HepG2 (cell line): ENCODE measurements around the gene CARD9. TPM values are rescaled to one million over a fixed set of nuclear protein-coding genes. Genes with fewer than 3 reads are reported as not detected.
A peak's percentile ranks its signal among the peaks of the same experiment; 100 is the strongest.

Experiments
- CREM ChIP-seq, 2 experiments: sonication (generic) in 1 of 2; formaldehyde crosslinking in 1 of 2; IDR thresholded peaks; 2 replicates each; pipeline versions ENCODE4 v1.4.0 to v1.6.1; 2016 to 2020; ENCODE audit warnings: antibody characterized with exemption in 1 of 2, mild to moderate bottlenecking in 1 of 2, missing genetic modification reagents in 1 of 2
- GLMP ChIP-seq: sonication (generic); formaldehyde crosslinking; IDR thresholded peaks from 2 replicates; pipeline ENCODE4 v1.9.0; 2021; ENCODE audit warnings: missing genetic modification reagents, mild to moderate bottlenecking, borderline replicate concordance
- MZF1 ChIP-seq: sonication (generic); formaldehyde crosslinking; IDR thresholded peaks from 2 replicates; pipeline ENCODE4 v1.8.1; 2023; ENCODE audit warnings: mild to moderate bottlenecking, missing genetic modification reagents, borderline replicate concordance
- NCOR1 ChIP-seq: fragments of 200-600 bp; sonication (generic); IDR thresholded peaks from 2 replicates; pipeline ENCODE4 v1.7.0; 2017; ENCODE audit warnings: antibody characterized with exemption, low read length, borderline replicate concordance
- NFKBIZ ChIP-seq: IDR thresholded peaks from 2 replicates; pipeline ENCODE4 v1.6.1; 2018; ENCODE audit warnings: missing genetic modification reagents, missing compliant biosample characterization
- PHF8 ChIP-seq: sonication (generic); formaldehyde crosslinking; IDR thresholded peaks from 2 replicates; pipeline ENCODE4 v1.5.0; 2020; ENCODE audit warnings: missing genetic modification reagents
- RBAK ChIP-seq: sonication (generic); formaldehyde crosslinking; IDR thresholded peaks from 2 replicates; pipeline ENCODE4 v1.5.1; 2020; ENCODE audit warnings: mild to moderate bottlenecking, missing genetic modification reagents
- RELA ChIP-seq: sonication (generic); formaldehyde crosslinking; IDR thresholded peaks from 2 replicates; pipeline ENCODE4 v1.4.0; 2020; ENCODE audit warnings: missing genetic modification reagents
- SIX4 ChIP-seq: sonication (generic); formaldehyde crosslinking; IDR thresholded peaks from 2 replicates; pipeline ENCODE4 v1.4.0; 2020; ENCODE audit warnings: missing genetic modification reagents
- ZBTB7A ChIP-seq: sonication (generic); formaldehyde crosslinking; IDR thresholded peaks from 2 replicates; pipeline ENCODE4 v1.8.0; 2022; ENCODE audit warnings: mild to moderate bottlenecking, missing genetic modification reagents
- ZEB1 ChIP-seq: IDR thresholded peaks from 2 replicates; pipeline ENCODE4 v1.6.1; 2012; ENCODE audit warnings: mild to moderate bottlenecking, low read depth, inconsistent platforms; ENCODE audit not compliant: insufficient replicate concordance
- ZFAT ChIP-seq: sonication (generic); formaldehyde crosslinking; conservative IDR thresholded peaks from 2 replicates; pipeline ENCODE4 v1.8.1; 2023; ENCODE audit warnings: missing genetic modification reagents, inconsistent platforms
- ZFP36L2 ChIP-seq: sonication (generic); formaldehyde crosslinking; IDR thresholded peaks from 2 replicates; pipeline ENCODE4 v1.4.0; 2020; ENCODE audit warnings: missing genetic modification reagents
- ZNF124 ChIP-seq: sonication (generic); formaldehyde crosslinking; IDR thresholded peaks from 2 replicates; pipeline ENCODE4 v1.4.0; 2020; ENCODE audit warnings: missing genetic modification reagents
- ZNF577 ChIP-seq: sonication (generic); formaldehyde crosslinking; IDR thresholded peaks from 2 replicates; pipeline ENCODE4 v1.4.0; 2020; ENCODE audit warnings: mild to moderate bottlenecking, low read depth, missing genetic modification reagents, borderline replicate concordance
- ZNF7 ChIP-seq: IDR thresholded peaks from 2 replicates; pipeline ENCODE4 v1.6.1; 2016; ENCODE audit warnings: missing biosample characterization, missing genetic modification reagents
- ZNF724P ChIP-seq: sonication (generic); formaldehyde crosslinking; IDR thresholded peaks from 2 replicates; pipeline ENCODE4 v1.8.0; 2022; ENCODE audit warnings: missing genetic modification reagents, borderline replicate concordance
- polyA plus RNA-seq, 8 experiments: library from polyadenylated mRNA; depleted of rRNA in 3 of 8; stranded (reverse) in 7 of 8; unstranded in 1 of 8; fragments of >200 nt; fragmentation: Illumina TruSeq in 4 of 8; extraction: Trizol in 4 of 8; gene quantifications; 2 replicates each; pipeline versions ENCODE4 v1.2.1 to v1.2.3, GENCODE V29; 2011 to 2016; ENCODE audit warnings: low read depth in 4 of 8, missing spikeins in 1 of 8, mixed read lengths in 1 of 8; ENCODE audit not compliant: insufficient read depth in 1 of 8
- total RNA-seq, 5 experiments: library from RNA; depleted of rRNA; stranded (reverse); fragments of >200 nt; fragmentation: Illumina TruSeq; extraction: Trizol; gene quantifications; 2 replicates each; pipeline ENCODE4 v1.2.3, GENCODE V29; 2016; ENCODE audit warnings: low read depth in 1 of 5
- TF ChIP-seq, protein P1 (sequence below), 2 experiments: sonication (generic) in 1 of 2; formaldehyde crosslinking in 1 of 2; IDR thresholded peaks; 2 replicates each; pipeline versions ENCODE4 v1.5.1 to v1.6.1; 2011 to 2020; ENCODE audit warnings: borderline replicate concordance in 1 of 2, low read depth in 1 of 2, low read length in 1 of 2, mild to moderate bottlenecking in 1 of 2, missing genetic modification reagents in 1 of 2, moderate library complexity in 1 of 2
- TF ChIP-seq, protein P2 (sequence below): sonication (generic); formaldehyde crosslinking; IDR thresholded peaks from 2 replicates; pipeline ENCODE4 v1.4.0; 2020; ENCODE audit warnings: mild to moderate bottlenecking, low read depth, missing genetic modification reagents
- TF ChIP-seq, protein P3 (sequence below): sonication (generic); formaldehyde crosslinking; IDR thresholded peaks from 2 replicates; pipeline ENCODE4 v1.4.0; 2020; ENCODE audit warnings: missing genetic modification reagents
- TF ChIP-seq, protein P4 (sequence below): sonication (generic); formaldehyde crosslinking; IDR thresholded peaks from 2 replicates; pipeline ENCODE4 v1.5.0; 2020; ENCODE audit warnings: missing genetic modification reagents, mild to moderate bottlenecking, borderline replicate concordance

Gene CARD9
- total and polyA plus RNA-seq, 2 of the 13 experiments (the other 11 are each of a cell fraction or from before 2014, with no cell fraction given) = 3.3 to 7.4 TPM

DNA sequence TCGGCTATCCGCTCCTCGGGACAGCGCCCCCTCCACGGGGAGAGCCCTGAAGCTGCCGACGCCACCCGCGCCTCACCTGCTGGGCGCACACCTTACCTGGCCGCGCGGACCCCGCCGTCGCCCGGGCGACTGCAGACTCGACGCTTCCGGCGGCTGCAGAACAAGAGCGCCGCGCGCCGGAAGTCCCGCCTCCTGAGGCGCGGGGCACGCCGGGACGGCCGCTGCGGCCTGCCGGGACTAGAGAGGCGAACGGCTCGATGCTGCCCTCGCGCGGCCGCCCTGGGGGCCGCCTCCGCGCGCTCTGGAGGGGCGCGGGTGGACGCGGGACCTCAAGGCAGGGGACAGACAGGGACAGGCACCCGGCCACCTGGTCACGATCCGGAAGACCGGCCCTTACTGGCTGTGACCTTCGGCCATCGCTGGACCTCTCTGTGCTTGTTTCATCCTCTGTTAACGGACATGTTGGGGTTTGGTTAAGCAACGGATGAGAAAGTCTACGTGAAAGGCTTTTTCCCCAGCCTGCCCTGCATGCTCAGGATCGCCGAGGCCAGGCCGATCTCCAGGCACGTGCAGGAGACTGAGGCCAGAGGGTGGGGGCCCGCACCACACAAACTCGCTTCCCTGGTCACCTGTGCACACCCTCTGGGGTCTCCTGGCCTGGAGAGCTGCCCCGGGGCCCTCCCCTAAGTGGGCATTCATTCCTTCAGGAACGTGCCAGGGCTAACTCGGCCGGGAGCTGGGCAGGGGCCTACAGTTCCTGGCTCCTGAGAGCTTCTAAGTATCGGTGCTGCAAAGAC, 26.8 kb upstream of the CARD9 start, which contains the start of gene SNAPC4 (continued):
- TF ChIP-seq, protein P1, sequence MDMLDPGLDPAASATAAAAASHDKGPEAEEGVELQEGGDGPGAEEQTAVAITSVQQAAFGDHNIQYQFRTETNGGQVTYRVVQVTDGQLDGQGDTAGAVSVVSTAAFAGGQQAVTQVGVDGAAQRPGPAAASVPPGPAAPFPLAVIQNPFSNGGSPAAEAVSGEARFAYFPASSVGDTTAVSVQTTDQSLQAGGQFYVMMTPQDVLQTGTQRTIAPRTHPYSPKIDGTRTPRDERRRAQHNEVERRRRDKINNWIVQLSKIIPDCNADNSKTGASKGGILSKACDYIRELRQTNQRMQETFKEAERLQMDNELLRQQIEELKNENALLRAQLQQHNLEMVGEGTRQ (IDR thresholded peaks at IDR 0.05; ENCODE audit: low read depth, low read length) = no peak
- TF ChIP-seq, protein P1 (CRISPR knock-in tag; IDR thresholded peaks at IDR 0.05; ENCODE audit: borderline replicate concordance) = no peak
- TF ChIP-seq ZBTB7A (CRISPR knock-in tag) (peak; percentile 72), ZNF577 (CRISPR knock-in tag) (no peak), ZNF124 (CRISPR knock-in tag) (no peak), ZNF724P (no peak), SIX4 (CRISPR knock-in tag) (no peak), GLMP (CRISPR knock-in tag) (no peak), RELA (CRISPR knock-in tag) (no peak), ZNF7 (CRISPR knock-in tag) (no peak), ZFAT (no peak), RBAK (CRISPR knock-in tag) (no peak), NFKBIZ (peak; percentile 45; the same call in 1 of the 2 replicates), NCOR1 (no peak), CREM (IDR thresholded peaks at IDR 0.05) (no peak), CREM (CRISPR knock-in tag; IDR thresholded peaks at IDR 0.05) (no peak), ZEB1 (peak; percentile 50), PHF8 (CRISPR knock-in tag) (peak; percentile 78), MZF1 (CRISPR knock-in tag) (no peak), ZFP36L2 (no peak)
- TF ChIP-seq, protein P2, sequence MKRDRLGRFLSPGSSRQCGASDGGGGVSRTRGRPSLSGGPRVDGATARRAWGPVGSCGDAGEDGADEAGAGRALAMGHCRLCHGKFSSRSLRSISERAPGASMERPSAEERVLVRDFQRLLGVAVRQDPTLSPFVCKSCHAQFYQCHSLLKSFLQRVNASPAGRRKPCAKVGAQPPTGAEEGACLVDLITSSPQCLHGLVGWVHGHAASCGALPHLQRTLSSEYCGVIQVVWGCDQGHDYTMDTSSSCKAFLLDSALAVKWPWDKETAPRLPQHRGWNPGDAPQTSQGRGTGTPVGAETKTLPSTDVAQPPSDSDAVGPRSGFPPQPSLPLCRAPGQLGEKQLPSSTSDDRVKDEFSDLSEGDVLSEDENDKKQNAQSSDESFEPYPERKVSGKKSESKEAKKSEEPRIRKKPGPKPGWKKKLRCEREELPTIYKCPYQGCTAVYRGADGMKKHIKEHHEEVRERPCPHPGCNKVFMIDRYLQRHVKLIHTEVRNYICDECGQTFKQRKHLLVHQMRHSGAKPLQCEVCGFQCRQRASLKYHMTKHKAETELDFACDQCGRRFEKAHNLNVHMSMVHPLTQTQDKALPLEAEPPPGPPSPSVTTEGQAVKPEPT = peak; percentile 27; the same call in 1 of the 2 replicates
- TF ChIP-seq, protein P3, sequence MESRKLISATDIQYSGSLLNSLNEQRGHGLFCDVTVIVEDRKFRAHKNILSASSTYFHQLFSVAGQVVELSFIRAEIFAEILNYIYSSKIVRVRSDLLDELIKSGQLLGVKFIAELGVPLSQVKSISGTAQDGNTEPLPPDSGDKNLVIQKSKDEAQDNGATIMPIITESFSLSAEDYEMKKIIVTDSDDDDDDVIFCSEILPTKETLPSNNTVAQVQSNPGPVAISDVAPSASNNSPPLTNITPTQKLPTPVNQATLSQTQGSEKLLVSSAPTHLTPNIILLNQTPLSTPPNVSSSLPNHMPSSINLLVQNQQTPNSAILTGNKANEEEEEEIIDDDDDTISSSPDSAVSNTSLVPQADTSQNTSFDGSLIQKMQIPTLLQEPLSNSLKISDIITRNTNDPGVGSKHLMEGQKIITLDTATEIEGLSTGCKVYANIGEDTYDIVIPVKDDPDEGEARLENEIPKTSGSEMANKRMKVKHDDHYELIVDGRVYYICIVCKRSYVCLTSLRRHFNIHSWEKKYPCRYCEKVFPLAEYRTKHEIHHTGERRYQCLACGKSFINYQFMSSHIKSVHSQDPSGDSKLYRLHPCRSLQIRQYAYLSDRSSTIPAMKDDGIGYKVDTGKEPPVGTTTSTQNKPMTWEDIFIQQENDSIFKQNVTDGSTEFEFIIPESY = no peak
- TF ChIP-seq, protein P4, sequence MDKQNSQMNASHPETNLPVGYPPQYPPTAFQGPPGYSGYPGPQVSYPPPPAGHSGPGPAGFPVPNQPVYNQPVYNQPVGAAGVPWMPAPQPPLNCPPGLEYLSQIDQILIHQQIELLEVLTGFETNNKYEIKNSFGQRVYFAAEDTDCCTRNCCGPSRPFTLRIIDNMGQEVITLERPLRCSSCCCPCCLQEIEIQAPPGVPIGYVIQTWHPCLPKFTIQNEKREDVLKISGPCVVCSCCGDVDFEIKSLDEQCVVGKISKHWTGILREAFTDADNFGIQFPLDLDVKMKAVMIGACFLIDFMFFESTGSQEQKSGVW (CRISPR knock-in tag) = no peak
